ENCODE measurements around the gene ZSCAN5B. TPM values are rescaled to one million over a fixed set of nuclear protein-coding genes. Genes with fewer than 3 reads are reported as not detected.

The ZSCAN5B gene
- total and polyA plus RNA-seq, 9 donors: 0.22 TPM; not detected in 8

GRCh38 chr19:56161534-56161933, 36.0 kb downstream of the ZSCAN5B start:
- Histone ChIP-seq H3K36me3 (no peaks in the 10 kb centered on the region), H3K27me3 (no peaks in the 10 kb centered on the region), H3K27ac (no peak overlapping the region), H3K4me3 (no peak overlapping the region), H3K4me1 (ENCODE audit: insufficient read depth) (no peaks in the 10 kb centered on the region), H3K9me3 (no peaks in the 10 kb centered on the region)
- no peak for TF ChIP-seq POLR2A (IDR thresholded peaks at IDR 0.05)
- intact Hi-C loops (cut with DNase I): no loop called here
- no peak for DNase-seq
- 88 to 89% (median 89%) methylated on average over 11 of the region's 11 CpGs for WGBS, 3 donors

DNA sequence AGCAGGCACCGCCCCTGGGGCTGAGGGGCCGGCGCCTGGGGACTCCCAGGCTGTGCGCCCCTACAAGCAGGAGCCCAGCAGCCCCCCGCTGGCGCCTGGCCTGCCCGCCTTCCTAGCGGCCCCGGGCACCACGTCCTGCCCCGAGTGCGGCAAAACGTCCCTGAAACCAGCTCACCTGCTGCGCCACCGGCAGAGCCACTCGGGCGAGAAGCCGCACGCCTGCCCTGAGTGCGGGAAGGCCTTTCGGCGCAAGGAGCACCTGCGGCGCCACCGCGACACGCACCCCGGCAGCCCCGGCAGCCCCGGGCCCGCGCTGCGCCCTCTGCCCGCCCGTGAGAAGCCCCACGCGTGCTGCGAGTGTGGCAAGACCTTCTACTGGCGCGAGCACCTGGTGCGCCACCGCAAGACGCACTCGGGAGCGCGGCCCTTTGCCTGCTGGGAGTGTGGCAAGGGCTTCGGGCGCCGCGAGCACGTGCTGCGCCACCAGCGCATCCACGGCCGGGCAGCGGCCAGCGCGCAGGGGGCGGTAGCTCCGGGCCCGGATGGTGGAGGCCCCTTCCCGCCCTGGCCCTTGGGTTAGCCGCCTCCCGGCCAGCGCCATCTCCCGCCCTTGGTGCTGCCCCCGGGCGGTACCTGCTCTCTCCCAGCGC, 37.8 kb downstream of the ZSCAN5B start:
- no peak for DNase-seq
- H3K4me1 ChIP-seq (ENCODE audit: insufficient read depth): no peaks in the 10 kb centered on the region
- H3K9me3 ChIP-seq: no peaks in the 10 kb centered on the region
- WGBS, 3 donors: 94 to 97% (median 95%) methylated on average over 68 to 69 of the region's 69 CpGs
- no peaks in the 10 kb centered on the region for H3K27me3 ChIP-seq
- no peak overlapping the region for H3K27ac ChIP-seq
- intact Hi-C loops (cut with DNase I): loop anchor here in 2 of 4 donors (5.0 kb wide), 2 partner anchors 47 to 52 kb away; no protein-coding TSS in a partner anchor
- TF ChIP-seq POLR2A (IDR thresholded peaks at IDR 0.05): no peak
- H3K36me3 ChIP-seq: no peaks in the 10 kb centered on the region
- H3K4me3 ChIP-seq: no peak overlapping the region

DNA sequence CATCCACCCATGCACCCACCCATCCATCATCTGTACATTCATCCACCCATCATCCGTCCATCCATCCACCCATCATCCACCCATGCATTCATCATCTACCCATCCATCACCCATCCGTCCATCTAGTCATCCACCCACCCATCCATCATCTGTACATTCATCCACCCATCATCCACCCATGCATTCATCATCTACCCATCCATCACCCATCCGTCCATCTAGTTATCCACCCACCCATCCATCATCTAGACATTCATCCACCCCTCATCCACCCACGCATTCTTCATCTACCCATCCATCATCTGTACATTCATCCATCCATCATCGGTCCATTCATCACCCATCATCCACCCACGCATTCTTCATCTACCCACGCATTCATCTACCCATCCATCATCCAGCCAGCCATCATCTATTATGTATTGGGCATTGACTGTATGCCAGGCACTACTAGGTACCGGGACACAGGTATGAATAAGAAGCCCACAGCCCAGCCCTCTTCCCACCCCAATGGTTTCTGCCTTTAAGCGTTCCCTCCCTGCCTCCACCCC, 38.5 kb downstream of the ZSCAN5B start:
- TF ChIP-seq CTCF (IDR thresholded peaks at IDR 0.05) (no peak), EP300 (IDR thresholded peaks at IDR 0.05) (no peak), POLR2A (IDR thresholded peaks at IDR 0.05) (no peak)
- no peak overlapping the region for H3K27ac ChIP-seq
- H3K9me3 ChIP-seq: no peaks in the 10 kb centered on the region
- intact Hi-C loops (cut with DNase I): loop anchor here in 2 of 4 donors (5.0 kb wide), 2 partner anchors 47 to 52 kb away; no protein-coding TSS in a partner anchor
- H3K36me3 ChIP-seq: no peaks in the 10 kb centered on the region
- no peak for DNase-seq
- 88 to 94% (median 93%) methylated on average over 9 of the region's 9 CpGs for WGBS, 3 donors
- H3K27me3 ChIP-seq: no peaks in the 10 kb centered on the region
- H3K4me3 ChIP-seq: no peak overlapping the region
- H3K4me1 ChIP-seq (ENCODE audit: insufficient read depth): no peaks in the 10 kb centered on the region

- TF ChIP-seq POLR2A (IDR thresholded peaks at IDR 0.05) (no peak), EP300 (IDR thresholded peaks at IDR 0.05) (no peak), CTCF (IDR thresholded peaks at IDR 0.05) (no peak)
These were observed 39.3 kb downstream of the ZSCAN5B start for GRCh38 chr19:56158170-56158757.

GRCh38 chr19:56156768-56157167, 40.8 kb downstream of the ZSCAN5B start:
- intact Hi-C loops (cut with DNase I): loop anchor here in 2 of 4 donors (5.0 kb wide), 2 partner anchors 44 to 49 kb away; no protein-coding TSS in a partner anchor

More at GRCh38 chr19:56158170-56158757, 39.3 kb downstream of the ZSCAN5B start:
- Histone ChIP-seq H3K27me3 (no peaks in the 10 kb centered on the region), H3K4me1 (ENCODE audit: insufficient read depth) (no peaks in the 10 kb centered on the region), H3K4me3 (no peak overlapping the region), H3K27ac (no peak overlapping the region), H3K36me3 (no peaks in the 10 kb centered on the region), H3K9me3 (no peaks in the 10 kb centered on the region)
- no peak for DNase-seq
- WGBS, 3 donors: 91 to 94% (median 93%) methylated on average over 15 to 16 of the region's 16 CpGs
- intact Hi-C loops (cut with DNase I): loop anchor here in 2 of 4 donors (5.0 kb wide), 2 partner anchors 46 to 51 kb away; no protein-coding TSS in a partner anchor

More at GRCh38 chr19:56156768-56157167, 40.8 kb downstream of the ZSCAN5B start:
- TF ChIP-seq EP300 (IDR thresholded peaks at IDR 0.05): no peak
- no peak for TF ChIP-seq CTCF (IDR thresholded peaks at IDR 0.05)
- no peak for TF ChIP-seq POLR2A (IDR thresholded peaks at IDR 0.05)
- H3K27ac ChIP-seq: no peak overlapping the region
- H3K9me3 ChIP-seq: no peaks in the 10 kb centered on the region
- no peaks in the 10 kb centered on the region for H3K4me1 ChIP-seq (ENCODE audit: insufficient read depth)
- no peak overlapping the region for H3K4me3 ChIP-seq
- no peaks in the 10 kb centered on the region for H3K27me3 ChIP-seq
- H3K36me3 ChIP-seq: no peaks in the 10 kb centered on the region
- no peak for DNase-seq
- 78 to 83% (median 82%) methylated on average over 11 of the region's 11 CpGs for WGBS, 3 donors

Data from ovary (tissue), 9 donors.